ENCODE results near the gene HES2.

DNA sequence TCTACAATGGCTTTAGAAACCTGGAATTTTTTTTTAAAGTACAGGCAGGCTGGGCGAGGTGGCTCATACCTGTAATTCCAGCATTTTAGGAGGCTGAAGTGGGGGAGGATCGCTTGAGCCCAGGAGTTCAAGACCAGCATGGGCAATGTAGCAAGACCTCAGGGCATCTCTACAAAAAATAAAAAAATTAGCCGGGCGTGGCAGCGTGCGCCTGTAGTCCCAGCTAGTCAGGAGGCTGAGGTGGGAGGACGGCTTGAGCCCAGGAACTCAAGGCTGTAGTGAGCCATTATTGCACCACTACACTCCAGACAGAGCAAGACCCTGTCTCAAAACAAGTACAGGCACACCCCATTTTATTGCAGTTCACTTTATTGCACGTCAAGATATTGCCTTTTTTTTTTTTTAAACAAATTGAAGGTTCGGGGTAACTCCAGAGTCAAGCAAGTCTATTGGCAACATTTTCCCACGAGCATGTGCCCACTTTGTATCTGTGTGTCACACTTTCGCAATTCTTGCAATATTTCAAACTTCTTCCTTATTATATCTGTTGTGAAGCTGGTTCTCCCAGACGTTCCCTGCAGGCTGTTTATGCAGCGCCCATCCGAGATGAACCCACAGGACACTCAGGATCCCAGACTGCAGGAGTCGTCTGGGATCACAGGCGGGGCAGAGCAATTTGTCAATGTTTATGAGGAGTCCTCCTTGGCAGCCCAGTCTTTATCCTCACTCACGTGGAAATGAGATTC, 4.7 kb downstream of the HES2 start:
- TF ChIP-seq, protein P1, sequence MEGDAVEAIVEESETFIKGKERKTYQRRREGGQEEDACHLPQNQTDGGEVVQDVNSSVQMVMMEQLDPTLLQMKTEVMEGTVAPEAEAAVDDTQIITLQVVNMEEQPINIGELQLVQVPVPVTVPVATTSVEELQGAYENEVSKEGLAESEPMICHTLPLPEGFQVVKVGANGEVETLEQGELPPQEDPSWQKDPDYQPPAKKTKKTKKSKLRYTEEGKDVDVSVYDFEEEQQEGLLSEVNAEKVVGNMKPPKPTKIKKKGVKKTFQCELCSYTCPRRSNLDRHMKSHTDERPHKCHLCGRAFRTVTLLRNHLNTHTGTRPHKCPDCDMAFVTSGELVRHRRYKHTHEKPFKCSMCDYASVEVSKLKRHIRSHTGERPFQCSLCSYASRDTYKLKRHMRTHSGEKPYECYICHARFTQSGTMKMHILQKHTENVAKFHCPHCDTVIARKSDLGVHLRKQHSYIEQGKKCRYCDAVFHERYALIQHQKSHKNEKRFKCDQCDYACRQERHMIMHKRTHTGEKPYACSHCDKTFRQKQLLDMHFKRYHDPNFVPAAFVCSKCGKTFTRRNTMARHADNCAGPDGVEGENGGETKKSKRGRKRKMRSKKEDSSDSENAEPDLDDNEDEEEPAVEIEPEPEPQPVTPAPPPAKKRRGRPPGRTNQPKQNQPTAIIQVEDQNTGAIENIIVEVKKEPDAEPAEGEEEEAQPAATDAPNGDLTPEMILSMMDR (conservative IDR thresholded peaks at IDR 0.05 in 1 of 2, IDR thresholded peaks at IDR 0.05 in 1 of 2; ENCODE audit: extremely low read depth in 1 of 2, insufficient read depth in 1 of 2, low read depth in 1 of 2, low read length in 2 of 2) = no peak
- TF ChIP-seq EZH2 (IDR thresholded peaks at IDR 0.05; ENCODE audit: borderline replicate concordance, low read length) = no peak

Measured in mammary epithelial cell (primary cell).